ENCODE data around the gene DDIT3.

DDIT3 gene

GRCh38 chr12:57476162-57476992 lies 43.9 kb downstream of the DDIT3 start:
- TF ChIP-seq ZFX (IDR thresholded peaks at IDR 0.05; ENCODE audit: borderline replicate concordance) (no peak), CTCF (IDR thresholded peaks at IDR 0.05) (peak; percentile 71)
- H3K27ac ChIP-seq, result no peak overlapping the region

GRCh38 chr12:57475271-57476161 lies 44.8 kb downstream of the DDIT3 start:
- TF ChIP-seq CTCF (IDR thresholded peaks at IDR 0.05) (no peak), ZFX (IDR thresholded peaks at IDR 0.05; ENCODE audit: borderline replicate concordance) (no peak)
- no peak overlapping the region for H3K27ac ChIP-seq

- TF ChIP-seq ZFX (IDR thresholded peaks at IDR 0.05; ENCODE audit: borderline replicate concordance) (no peak), CTCF (IDR thresholded peaks at IDR 0.05) (no peak)
- H3K27ac ChIP-seq, result no peak overlapping the region
Measured at GRCh38 chr12:57474862-57475261, 45.5 kb downstream of the DDIT3 start.

- H3K27ac ChIP-seq, result no peak overlapping the region
- TF ChIP-seq CTCF (IDR thresholded peaks at IDR 0.05), result no peak
- no peak for TF ChIP-seq ZFX (IDR thresholded peaks at IDR 0.05; ENCODE audit: borderline replicate concordance)
Measured at GRCh38 chr12:57474430-57474829, 45.9 kb downstream of the DDIT3 start.

GRCh38 chr12:57473886-57474285 lies 46.4 kb downstream of the DDIT3 start:
- no peak for TF ChIP-seq ZFX (IDR thresholded peaks at IDR 0.05; ENCODE audit: borderline replicate concordance)
- no peak for TF ChIP-seq CTCF (IDR thresholded peaks at IDR 0.05)
- H3K27ac ChIP-seq, result no peak overlapping the region

GRCh38 chr12:57473392-57473791 lies 46.9 kb downstream of the DDIT3 start:
- TF ChIP-seq CTCF (IDR thresholded peaks at IDR 0.05) (no peak), ZFX (IDR thresholded peaks at IDR 0.05; ENCODE audit: borderline replicate concordance) (no peak)
- no peak overlapping the region for H3K27ac ChIP-seq

All from 22Rv1 (cell line).